Measurements from ENCODE around the gene FAM78A. TPM values are rescaled to one million over a fixed set of nuclear protein-coding genes. Genes with fewer than 3 reads are reported as not detected.

FAM78A gene
- polyA plus RNA-seq, 3 donors: 6.4 to 40.6 (median 7.2) TPM

DNA sequence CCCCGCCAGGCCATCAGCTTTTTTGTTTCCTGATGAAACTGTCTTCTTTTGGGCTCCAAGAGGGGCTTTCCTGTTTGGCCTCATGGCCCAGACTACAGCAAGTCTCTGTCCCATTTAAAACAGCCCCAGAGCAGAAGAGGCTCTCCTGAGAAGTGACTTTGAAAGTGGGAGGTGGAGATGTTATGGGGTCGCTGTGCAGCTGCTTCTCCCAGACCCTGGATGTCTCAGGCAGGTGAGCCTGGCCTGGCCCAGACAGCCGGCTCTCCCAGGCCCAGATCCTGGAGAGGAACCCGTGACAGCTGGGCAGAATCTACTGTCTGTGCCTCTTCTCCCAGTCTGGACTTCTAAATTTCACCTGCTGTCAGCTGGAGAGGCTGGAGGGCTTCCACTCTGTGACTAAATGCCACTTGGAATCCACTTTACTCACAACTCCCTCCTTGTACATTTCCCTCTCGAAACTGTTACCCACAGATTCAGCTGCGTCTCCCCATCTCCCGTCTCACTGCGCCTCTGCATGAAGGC is 20.6 kb downstream of the FAM78A start:
- peak overlapping the region; percentile 69 for H3K4me2 ChIP-seq (replicated peaks; ENCODE audit: extremely low read depth, low read length, poor library complexity, severe bottlenecking)
- peak overlapping the region; percentile 76 for H2AFZ ChIP-seq (ENCODE audit: insufficient read depth, low read depth, low read length, poor library complexity, severe bottlenecking)

DNA sequence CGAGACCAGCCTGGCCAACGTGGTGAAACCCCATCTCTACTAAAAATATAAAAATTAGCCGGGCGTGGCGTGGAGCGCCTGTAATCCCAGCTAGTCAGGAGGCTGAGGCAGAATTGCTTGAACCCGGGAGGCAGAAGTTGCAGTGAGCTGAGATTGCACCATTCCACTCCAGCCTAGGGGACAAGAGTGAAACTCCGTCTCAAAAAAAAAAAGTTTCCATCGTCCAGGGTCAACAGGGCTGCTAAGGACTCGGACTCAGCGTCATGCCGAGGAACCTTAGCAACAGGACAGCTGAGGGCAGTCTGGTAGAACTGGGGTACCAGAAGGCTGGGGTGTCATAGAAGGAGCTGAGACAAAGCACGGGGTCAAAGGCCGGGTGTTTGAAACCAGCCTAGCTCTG is 21.7 kb downstream of the FAM78A start:
- Histone ChIP-seq H3K36me3 (replicated peaks in 1 of 2; ENCODE audit: control insufficient read depth in 1 of 2, insufficient read depth in 2 of 2, low read length in 2 of 2) (peaks cover 17 to 21% of the 10 kb centered on the region in 2 donors), H3K4me3 (replicated peaks in 1 of 3; ENCODE audit: low read depth in 2 of 3, low read length in 3 of 3) (peak overlapping the region in 1 of 3 experiments; percentile 82), H4K20me1 (ENCODE audit: insufficient read depth, low read length) (peaks cover 1% of the 10 kb centered on the region), H3K27me3 (ENCODE audit: control insufficient read depth in 2 of 2, insufficient read depth in 2 of 2, low read length in 2 of 2) (no peaks in the 10 kb centered on the region), H3K27ac (ENCODE audit: low read depth in 1 of 2, low read length in 2 of 2) (peak overlapping the region; percentile 95), H3K4me2 (replicated peaks; ENCODE audit: extremely low read depth, low read length, poor library complexity, severe bottlenecking) (peak overlapping the region; percentile 69), H3K9me3 (replicated peaks in 1 of 2; ENCODE audit: control insufficient read depth in 1 of 2, insufficient read depth in 1 of 2, low read length in 2 of 2) (no peaks in the 10 kb centered on the region), H3K4me1 (ENCODE audit: control insufficient read depth in 1 of 2, insufficient read depth in 2 of 2, low read length in 2 of 2) (peaks cover 79 to 80% of the 10 kb centered on the region in 2 donors), H3K9ac (ENCODE audit: insufficient read depth, low read length, poor library complexity, severe bottlenecking) (peak overlapping the region; percentile 67), H2AFZ (ENCODE audit: insufficient read depth, low read depth, low read length, poor library complexity, severe bottlenecking) (no peak overlapping the region), H3K79me2 (ENCODE audit: insufficient read depth, low read length) (peaks cover 55% of the 10 kb centered on the region)
- peaks cover 80% of the 10 kb centered on the region for H3K4me1 Mint-ChIP-seq
- peak overlapping the region; percentile 95 to 99 (median 96) for H3K27ac Mint-ChIP-seq
- peak overlapping the region in 1 of 2 donors; percentile 55 for H3K4me3 Mint-ChIP-seq
- peaks cover 8 to 19% of the 10 kb centered on the region in 2 donors for H3K36me3 Mint-ChIP-seq
- TF ChIP-seq, protein P1, sequence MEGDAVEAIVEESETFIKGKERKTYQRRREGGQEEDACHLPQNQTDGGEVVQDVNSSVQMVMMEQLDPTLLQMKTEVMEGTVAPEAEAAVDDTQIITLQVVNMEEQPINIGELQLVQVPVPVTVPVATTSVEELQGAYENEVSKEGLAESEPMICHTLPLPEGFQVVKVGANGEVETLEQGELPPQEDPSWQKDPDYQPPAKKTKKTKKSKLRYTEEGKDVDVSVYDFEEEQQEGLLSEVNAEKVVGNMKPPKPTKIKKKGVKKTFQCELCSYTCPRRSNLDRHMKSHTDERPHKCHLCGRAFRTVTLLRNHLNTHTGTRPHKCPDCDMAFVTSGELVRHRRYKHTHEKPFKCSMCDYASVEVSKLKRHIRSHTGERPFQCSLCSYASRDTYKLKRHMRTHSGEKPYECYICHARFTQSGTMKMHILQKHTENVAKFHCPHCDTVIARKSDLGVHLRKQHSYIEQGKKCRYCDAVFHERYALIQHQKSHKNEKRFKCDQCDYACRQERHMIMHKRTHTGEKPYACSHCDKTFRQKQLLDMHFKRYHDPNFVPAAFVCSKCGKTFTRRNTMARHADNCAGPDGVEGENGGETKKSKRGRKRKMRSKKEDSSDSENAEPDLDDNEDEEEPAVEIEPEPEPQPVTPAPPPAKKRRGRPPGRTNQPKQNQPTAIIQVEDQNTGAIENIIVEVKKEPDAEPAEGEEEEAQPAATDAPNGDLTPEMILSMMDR (IDR thresholded peaks at IDR 0.05): no peak
- H3K9me3 Mint-ChIP-seq: peaks cover 0 to 4% (median 0%) of the 10 kb centered on the region in 7 donors
- WGBS (ENCODE audit: insufficient coverage): 50% methylated on average over 7 of the region's 14 CpGs
- intact Hi-C loops (cut with micrococcal nuclease): loop anchor here in 1 of 2 donors (2.0 kb wide), 1 partner anchor 20 kb away; no protein-coding TSS in a partner anchor
- H3K27me3 Mint-ChIP-seq (ENCODE audit: low read depth in 3 of 3): peaks cover 0 to 3% (median 0%) of the 10 kb centered on the region in 3 donors
- DNase-seq: peak in 1 of 3 donors; percentile 26

More for the DNA sequence above, 20.6 kb downstream of the FAM78A start:
- Histone ChIP-seq H3K79me2 (ENCODE audit: insufficient read depth, low read length) (peaks cover 66% of the 10 kb centered on the region), H3K36me3 (replicated peaks in 1 of 2; ENCODE audit: control insufficient read depth in 1 of 2, insufficient read depth in 2 of 2, low read length in 2 of 2) (peaks cover 28 to 32% of the 10 kb centered on the region in 2 donors), H4K20me1 (ENCODE audit: insufficient read depth, low read length) (peaks cover 12% of the 10 kb centered on the region), H3K9ac (ENCODE audit: insufficient read depth, low read length, poor library complexity, severe bottlenecking) (peak overlapping the region; percentile 67), H3K4me3 (replicated peaks in 1 of 3; ENCODE audit: low read depth in 2 of 3, low read length in 3 of 3) (peak overlapping the region in 2 of 3 experiments; percentile 31 to 82), H3K9me3 (replicated peaks in 1 of 2; ENCODE audit: control insufficient read depth in 1 of 2, insufficient read depth in 1 of 2, low read length in 2 of 2) (no peaks in the 10 kb centered on the region), H3K4me1 (ENCODE audit: control insufficient read depth in 1 of 2, insufficient read depth in 2 of 2, low read length in 2 of 2) (peaks cover 79 to 80% of the 10 kb centered on the region in 2 donors), H3K27ac (ENCODE audit: low read depth in 1 of 2, low read length in 2 of 2) (peak overlapping the region; percentile 95), H3K27me3 (ENCODE audit: control insufficient read depth in 2 of 2, insufficient read depth in 2 of 2, low read length in 2 of 2) (no peaks in the 10 kb centered on the region)
- peaks cover 80% of the 10 kb centered on the region for H3K4me1 Mint-ChIP-seq
- 6% methylated on average over 8 of the region's 8 CpGs for whole genome bisulfite sequencing (ENCODE audit: insufficient coverage)
- peaks cover 0 to 1% (median 0%) of the 10 kb centered on the region in 3 donors for H3K27me3 Mint-ChIP-seq (ENCODE audit: low read depth in 3 of 3)
- H3K4me3 Mint-ChIP-seq: peak overlapping the region; percentile 72 to 93
- peaks cover 20 to 30% of the 10 kb centered on the region in 2 donors for H3K36me3 Mint-ChIP-seq
- peak in 1 of 3 donors; percentile 44 for DNase-seq
- intact Hi-C loops (cut with micrococcal nuclease): loop anchor here in 1 of 2 donors (2.0 kb wide), 1 partner anchor 19 kb away; no protein-coding TSS in a partner anchor
- TF ChIP-seq, protein P1 (IDR thresholded peaks at IDR 0.05): no peak
- H3K27ac Mint-ChIP-seq: peak overlapping the region; percentile 95 to 99 (median 96)
- peaks cover 0 to 4% (median 0%) of the 10 kb centered on the region in 7 donors for H3K9me3 Mint-ChIP-seq
